ENCODE data around the gene MAPK12. TPM values are rescaled to one million over a fixed set of nuclear protein-coding genes. Genes with fewer than 3 reads are reported as not detected.

MAPK12 gene
- total RNA-seq, 4 donors from 2014 or later = 3.1 to 5.1 (median 3.7) TPM

DNA sequence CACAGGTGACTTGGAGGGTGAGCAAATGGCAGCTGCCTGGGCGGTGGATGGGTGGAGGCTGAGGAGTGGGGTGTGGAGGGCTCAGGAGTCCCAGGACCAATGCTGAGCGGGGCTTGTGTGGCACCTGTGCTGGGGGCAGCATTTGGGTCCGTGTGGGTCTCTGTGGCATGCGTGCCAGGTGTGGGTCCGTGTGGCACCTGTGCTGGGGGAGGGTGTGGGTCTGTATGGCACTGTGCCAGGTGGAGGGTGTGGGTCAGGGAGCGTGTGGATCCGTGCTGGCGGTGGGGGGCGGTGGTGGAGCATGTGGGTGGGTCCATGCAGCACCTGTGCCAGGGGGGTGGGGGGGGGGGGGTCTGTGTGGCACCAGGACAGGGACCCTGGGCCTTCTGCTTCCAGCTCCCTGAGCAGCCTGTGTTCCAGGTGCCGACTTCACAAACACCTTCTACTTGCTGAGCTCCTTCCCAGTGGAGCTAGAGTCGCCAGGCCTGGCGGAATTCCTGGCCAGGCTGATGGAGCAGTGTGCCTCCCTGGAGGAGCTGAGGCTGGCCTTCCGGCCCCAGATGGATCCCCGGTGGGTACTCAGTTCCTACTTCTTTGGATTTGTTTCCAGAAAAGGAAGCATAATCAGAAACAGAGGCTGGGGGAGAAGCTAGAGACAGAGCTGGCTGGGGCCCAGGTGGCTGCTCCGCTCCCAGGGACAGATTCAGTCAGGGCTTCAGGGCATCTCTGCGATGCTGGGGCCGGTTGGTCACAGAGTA, 46.0 kb downstream of the MAPK12 start:
- H3K36me3 ChIP-seq = peaks cover 49 to 54% of the 10 kb centered on the region in 2 donors
- 74 to 81% methylated on average over 11 to 16 of the region's 17 CpGs for WGBS, 2 donors
- H3K4me3 ChIP-seq (replicated peaks in 1 of 3) = no peak overlapping the region
- no peaks in the 10 kb centered on the region for H3K27me3 ChIP-seq
- no peak for TF ChIP-seq POLR2A (IDR thresholded peaks at IDR 0.05)
- TF ChIP-seq, protein P1, sequence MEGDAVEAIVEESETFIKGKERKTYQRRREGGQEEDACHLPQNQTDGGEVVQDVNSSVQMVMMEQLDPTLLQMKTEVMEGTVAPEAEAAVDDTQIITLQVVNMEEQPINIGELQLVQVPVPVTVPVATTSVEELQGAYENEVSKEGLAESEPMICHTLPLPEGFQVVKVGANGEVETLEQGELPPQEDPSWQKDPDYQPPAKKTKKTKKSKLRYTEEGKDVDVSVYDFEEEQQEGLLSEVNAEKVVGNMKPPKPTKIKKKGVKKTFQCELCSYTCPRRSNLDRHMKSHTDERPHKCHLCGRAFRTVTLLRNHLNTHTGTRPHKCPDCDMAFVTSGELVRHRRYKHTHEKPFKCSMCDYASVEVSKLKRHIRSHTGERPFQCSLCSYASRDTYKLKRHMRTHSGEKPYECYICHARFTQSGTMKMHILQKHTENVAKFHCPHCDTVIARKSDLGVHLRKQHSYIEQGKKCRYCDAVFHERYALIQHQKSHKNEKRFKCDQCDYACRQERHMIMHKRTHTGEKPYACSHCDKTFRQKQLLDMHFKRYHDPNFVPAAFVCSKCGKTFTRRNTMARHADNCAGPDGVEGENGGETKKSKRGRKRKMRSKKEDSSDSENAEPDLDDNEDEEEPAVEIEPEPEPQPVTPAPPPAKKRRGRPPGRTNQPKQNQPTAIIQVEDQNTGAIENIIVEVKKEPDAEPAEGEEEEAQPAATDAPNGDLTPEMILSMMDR (IDR thresholded peaks at IDR 0.05) = no peak
- no peaks in the 10 kb centered on the region for H3K9me3 ChIP-seq
- intact Hi-C loops (cut with DNase I) = loop anchor here (10.0 kb wide), 1 partner anchor 291 kb away; no protein-coding TSS in a partner anchor
- peaks cover 5 to 6% of the 10 kb centered on the region in 2 donors for H3K4me1 ChIP-seq
- H3K27ac ChIP-seq = no peak overlapping the region
- DNase-seq = no peak

DNA sequence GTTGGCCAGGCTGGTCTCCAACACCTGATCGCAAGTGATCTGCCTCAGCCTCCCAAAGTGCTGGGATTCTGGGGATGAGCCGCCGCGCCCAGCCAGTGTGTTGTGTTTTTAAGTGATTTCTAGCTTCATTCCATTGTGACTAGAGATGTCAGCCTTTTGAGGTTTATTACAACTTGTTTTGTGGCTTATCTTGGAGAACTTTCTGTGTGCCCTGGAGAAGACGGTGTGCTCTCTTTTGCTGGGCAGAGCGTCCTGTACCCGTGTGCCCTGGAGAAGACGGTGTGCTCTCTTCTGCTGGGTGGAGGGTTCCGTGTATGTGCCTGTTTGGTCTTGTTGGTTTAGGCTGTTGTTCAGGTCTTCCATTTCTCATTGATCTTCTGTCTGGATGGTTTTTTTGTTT, 48.2 kb downstream of the MAPK12 start:
- no peaks in the 10 kb centered on the region for H3K27me3 ChIP-seq
- TF ChIP-seq, protein P1 (IDR thresholded peaks at IDR 0.05) = no peak
- no peak for TF ChIP-seq POLR2A (IDR thresholded peaks at IDR 0.05)
- DNase-seq = no peak
- intact Hi-C loops (cut with DNase I) = loop anchor here (10.0 kb wide), 1 partner anchor 288 kb away; no protein-coding TSS in a partner anchor
- no peak overlapping the region for H3K4me3 ChIP-seq (replicated peaks in 1 of 3)
- H3K4me1 ChIP-seq = no peaks in the 10 kb centered on the region
- peaks cover 46 to 48% of the 10 kb centered on the region in 2 donors for H3K36me3 ChIP-seq
- WGBS, 2 donors = 97 to 99% methylated on average over 9 of the region's 9 CpGs
- no peak overlapping the region for H3K27ac ChIP-seq
- no peaks in the 10 kb centered on the region for H3K9me3 ChIP-seq

DNA sequence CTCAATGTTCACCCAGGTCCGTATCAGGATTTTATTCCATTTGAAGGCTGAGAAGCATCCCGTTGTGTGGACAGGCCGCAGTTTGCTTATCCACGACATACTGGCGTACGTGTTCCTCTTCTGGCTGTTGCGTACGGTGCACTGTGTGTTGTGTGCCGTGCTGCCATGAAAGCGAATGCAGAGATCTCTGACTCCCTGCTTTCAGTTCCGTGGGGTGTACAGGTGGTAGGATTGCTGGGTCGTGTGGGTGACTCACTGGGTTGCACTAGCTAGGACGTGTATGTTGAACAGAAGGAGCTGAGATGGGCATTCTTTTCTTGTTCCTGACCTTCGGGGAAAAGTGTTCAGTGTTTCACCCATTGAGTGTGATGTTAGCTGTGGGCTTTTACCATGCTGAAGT, 50.3 kb downstream of the MAPK12 start:
- peaks cover 31 to 37% of the 10 kb centered on the region in 2 donors for H3K36me3 ChIP-seq
- DNase-seq = no peak
- no peaks in the 10 kb centered on the region for H3K27me3 ChIP-seq
- H3K4me3 ChIP-seq (replicated peaks in 1 of 3) = no peak overlapping the region
- intact Hi-C loops (cut with DNase I) = loop anchor here (2.0 to 10.0 kb wide), 2 partner anchors 62 to 286 kb away; no protein-coding TSS in a partner anchor
- no peak overlapping the region for H3K27ac ChIP-seq
- 91 to 95% methylated on average over 14 of the region's 14 CpGs for WGBS, 2 donors
- no peaks in the 10 kb centered on the region for H3K9me3 ChIP-seq
- no peak for TF ChIP-seq POLR2A (IDR thresholded peaks at IDR 0.05)
- TF ChIP-seq, protein P1 (IDR thresholded peaks at IDR 0.05) = no peak
- H3K4me1 ChIP-seq = no peaks in the 10 kb centered on the region

DNA sequence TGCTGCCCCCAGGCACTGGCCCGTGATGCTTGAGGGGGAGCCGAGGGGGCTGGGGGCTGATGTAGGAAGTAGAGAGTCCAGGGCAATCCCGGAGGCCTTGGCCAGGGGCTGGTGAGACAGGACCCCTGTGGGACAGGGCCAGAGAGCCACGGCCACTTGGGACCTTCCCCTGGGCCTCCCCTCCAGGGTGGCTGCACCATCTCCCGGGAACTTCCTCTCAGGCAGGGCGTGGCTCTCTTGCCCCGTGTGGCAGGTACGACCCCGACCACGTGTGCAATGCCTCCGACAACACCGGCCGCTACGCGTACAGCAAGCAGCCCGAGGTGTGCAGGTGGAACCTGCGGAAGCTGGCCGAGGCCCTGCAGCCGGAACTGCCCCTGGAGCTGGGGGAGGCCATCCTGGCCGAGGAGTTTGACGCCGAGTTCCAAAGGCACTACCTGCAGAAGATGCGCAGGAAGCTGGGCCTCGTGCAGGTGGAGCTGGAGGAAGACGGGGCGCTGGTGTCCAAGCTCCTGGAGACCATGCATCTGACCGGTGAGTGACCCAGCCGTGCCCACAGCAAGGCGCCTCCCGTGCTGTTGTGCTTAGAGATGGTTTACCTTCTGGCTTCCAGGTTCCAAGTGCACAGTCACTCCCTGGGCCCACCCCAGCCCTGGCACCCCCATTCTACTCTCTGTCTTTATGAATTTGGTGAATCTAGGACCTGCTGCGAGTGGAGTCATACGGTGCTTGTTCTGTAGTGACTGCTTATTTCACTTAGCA, 50.9 kb downstream of the MAPK12 start:
- intact Hi-C loops (cut with DNase I) = loop anchor here (2.0 to 10.0 kb wide), 2 partner anchors 62 to 286 kb away; no protein-coding TSS in a partner anchor
- 96 to 98% methylated on average over 5 to 27 of the region's 32 CpGs for WGBS, 2 donors
- TF ChIP-seq POLR2A (IDR thresholded peaks at IDR 0.05) = no peak
- TF ChIP-seq, protein P1 (IDR thresholded peaks at IDR 0.05) = no peak
- H3K4me3 ChIP-seq (replicated peaks in 1 of 3) = no peak overlapping the region
- peaks cover 25 to 31% of the 10 kb centered on the region in 2 donors for H3K36me3 ChIP-seq
- H3K27me3 ChIP-seq = no peaks in the 10 kb centered on the region
- no peaks in the 10 kb centered on the region for H3K4me1 ChIP-seq
- no peaks in the 10 kb centered on the region for H3K9me3 ChIP-seq
- DNase-seq = no peak
- H3K27ac ChIP-seq = no peak overlapping the region

All from thyroid gland (tissue), 4 donors.